IPS-15b (cell line): ENCODE data around the gene CITED4.
A peak's percentile ranks its signal among the peaks of the same experiment; 100 is the strongest.

Experiments
- H3K27me3 ChIP-seq: one replicate; pipeline ENCODE4 v1.6.1; 2013; ENCODE audit warnings: low read length; ENCODE audit not compliant: control insufficient read depth, insufficient read depth
- H3K36me3 ChIP-seq: one replicate; pipeline ENCODE4 v1.6.1; 2013; ENCODE audit warnings: low read length; ENCODE audit not compliant: control insufficient read depth, insufficient read depth
- H3K4me1 ChIP-seq: one replicate; pipeline ENCODE4 v1.6.1; 2013; ENCODE audit warnings: mild to moderate bottlenecking, low read length; ENCODE audit not compliant: control insufficient read depth, insufficient read depth
- H3K4me3 ChIP-seq: one replicate; pipeline ENCODE4 v1.5.1; 2013; ENCODE audit warnings: low read depth, low read length
- H3K9ac ChIP-seq: one replicate; pipeline ENCODE4 v1.6.1; 2013; ENCODE audit warnings: low read depth, mild to moderate bottlenecking, low read length
- H3K9me3 ChIP-seq: one replicate; pipeline ENCODE4 v1.6.1; 2013; ENCODE audit warnings: mild to moderate bottlenecking, low read length; ENCODE audit not compliant: control insufficient read depth, insufficient read depth

CITED4 gene

DNA sequence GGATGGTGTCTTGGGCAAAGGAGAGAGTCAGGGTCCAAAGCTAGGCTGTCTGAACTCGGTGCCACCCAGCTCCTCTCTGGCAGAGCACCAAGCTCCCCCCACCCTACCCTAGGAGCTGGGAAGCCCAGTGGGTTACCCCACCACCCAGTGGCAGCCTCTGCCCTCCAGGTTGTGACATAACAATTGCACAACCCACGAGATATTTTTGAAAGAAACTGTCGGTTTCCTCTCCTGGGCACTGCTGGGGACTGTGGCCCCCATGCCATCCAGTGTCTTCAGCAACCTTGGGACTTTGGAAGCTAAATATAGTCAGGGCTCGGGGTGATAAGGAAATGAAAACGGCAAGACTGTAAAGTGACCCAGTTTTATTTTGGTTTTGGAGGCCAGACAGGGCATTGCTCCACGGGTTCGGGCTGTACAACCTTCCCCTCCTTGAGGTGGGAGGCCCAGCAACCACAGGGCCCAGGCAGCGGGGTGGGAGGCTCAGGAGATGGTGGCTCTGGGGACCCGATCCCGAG, 1.4 kb downstream of the CITED4 start:
- peaks cover 27% of the 10 kb centered on the region for H3K27me3 ChIP-seq
- H3K9ac ChIP-seq, result peak overlapping the region; percentile 47
- no peaks in the 10 kb centered on the region for H3K36me3 ChIP-seq
- no peaks in the 10 kb centered on the region for H3K9me3 ChIP-seq
- peaks cover 3% of the 10 kb centered on the region for H3K4me1 ChIP-seq
- H3K4me3 ChIP-seq, result peak overlapping the region; percentile 58

DNA sequence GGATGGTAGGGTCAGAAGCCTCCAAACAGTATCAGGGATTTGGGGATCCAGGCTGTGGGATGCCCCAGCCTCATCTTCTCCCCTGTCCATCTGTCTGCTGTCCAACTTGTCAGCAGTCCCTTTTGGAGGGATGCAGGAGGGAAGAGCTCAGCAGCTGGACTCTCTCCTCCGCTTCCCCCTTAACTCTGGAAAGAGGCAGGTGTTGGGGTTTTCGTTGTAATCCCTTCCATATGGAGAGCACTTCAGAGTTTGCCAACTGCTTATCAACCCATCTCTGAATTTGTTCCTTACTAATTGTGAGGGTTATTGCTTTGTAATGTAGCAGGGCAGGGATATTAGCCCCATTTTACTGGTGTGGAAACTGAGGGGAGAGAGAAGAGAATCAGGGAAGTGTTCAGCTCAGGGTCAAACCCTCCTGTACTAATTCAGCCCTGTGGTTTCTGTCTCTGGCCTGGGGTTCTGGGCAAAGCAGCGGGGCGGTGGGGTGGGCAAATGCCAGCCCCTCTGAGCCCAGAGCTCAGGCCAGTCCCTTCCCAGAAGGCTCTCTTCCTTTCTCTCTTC, 3.2 kb downstream of the CITED4 start:
- no peaks in the 10 kb centered on the region for H3K9me3 ChIP-seq
- H3K27me3 ChIP-seq, result peaks cover 27% of the 10 kb centered on the region
- H3K9ac ChIP-seq, result no peak overlapping the region
- peaks cover 3% of the 10 kb centered on the region for H3K4me1 ChIP-seq
- no peak overlapping the region for H3K4me3 ChIP-seq
- H3K36me3 ChIP-seq, result no peaks in the 10 kb centered on the region

DNA sequence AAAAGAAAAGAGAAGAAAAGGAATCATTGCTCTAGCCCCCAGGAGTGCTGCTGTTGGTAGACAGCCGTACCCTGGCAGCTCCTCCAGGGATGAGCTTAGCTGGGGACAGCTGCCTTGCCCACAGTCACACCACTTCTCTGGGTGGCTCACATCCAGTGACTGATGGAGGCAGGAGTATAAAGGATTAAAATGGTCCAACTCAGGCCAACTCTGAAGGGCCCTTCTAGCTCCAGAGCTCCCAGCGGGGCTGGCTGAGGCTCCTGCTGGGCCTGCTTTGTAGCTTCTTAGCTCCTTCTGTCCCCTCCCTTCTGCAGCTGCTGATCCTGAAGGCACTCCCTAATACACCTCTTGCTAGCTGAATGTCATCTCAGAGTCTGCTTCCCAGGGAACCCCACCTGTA, 4.4 kb downstream of the CITED4 start:
- H3K9ac ChIP-seq, result no peak overlapping the region
- no peak overlapping the region for H3K4me3 ChIP-seq
- H3K9me3 ChIP-seq, result no peaks in the 10 kb centered on the region
- no peaks in the 10 kb centered on the region for H3K36me3 ChIP-seq
- H3K27me3 ChIP-seq, result peaks cover 27% of the 10 kb centered on the region
- H3K4me1 ChIP-seq, result peaks cover 2% of the 10 kb centered on the region

DNA sequence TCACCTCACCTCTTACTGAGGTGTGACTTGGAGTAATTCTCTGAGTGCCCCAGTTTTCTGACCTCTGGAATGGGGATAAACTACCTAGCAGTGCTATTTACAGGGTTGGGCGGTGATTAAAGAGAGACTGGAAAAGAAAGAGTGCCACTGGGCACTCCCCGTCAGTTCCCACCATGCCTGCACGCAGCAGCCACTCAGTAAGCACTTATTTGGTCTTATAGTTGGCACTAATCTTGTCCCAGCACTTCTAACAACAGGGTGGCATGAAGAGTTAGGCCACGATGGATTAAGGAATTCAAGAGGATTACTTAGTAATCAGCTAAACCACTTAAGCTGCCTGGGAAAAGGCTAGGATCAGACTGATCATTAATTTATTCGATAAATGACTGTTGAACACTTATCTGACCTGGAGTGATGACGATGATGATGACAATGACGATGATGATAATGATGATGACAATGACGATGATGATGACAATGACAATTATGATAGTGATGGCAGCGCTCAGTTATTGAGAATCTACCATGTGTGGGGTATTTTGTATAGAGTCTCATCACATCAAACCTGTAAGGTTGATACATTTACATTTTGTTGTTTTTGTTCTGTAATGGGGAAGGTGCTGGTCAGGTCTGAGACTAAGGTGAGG, 5.4 kb downstream of the CITED4 start:
- no peaks in the 10 kb centered on the region for H3K9me3 ChIP-seq
- no peaks in the 10 kb centered on the region for H3K4me1 ChIP-seq
- no peaks in the 10 kb centered on the region for H3K36me3 ChIP-seq
- H3K4me3 ChIP-seq, result no peak overlapping the region
- no peak overlapping the region for H3K9ac ChIP-seq
- H3K27me3 ChIP-seq, result peaks cover 27% of the 10 kb centered on the region

DNA sequence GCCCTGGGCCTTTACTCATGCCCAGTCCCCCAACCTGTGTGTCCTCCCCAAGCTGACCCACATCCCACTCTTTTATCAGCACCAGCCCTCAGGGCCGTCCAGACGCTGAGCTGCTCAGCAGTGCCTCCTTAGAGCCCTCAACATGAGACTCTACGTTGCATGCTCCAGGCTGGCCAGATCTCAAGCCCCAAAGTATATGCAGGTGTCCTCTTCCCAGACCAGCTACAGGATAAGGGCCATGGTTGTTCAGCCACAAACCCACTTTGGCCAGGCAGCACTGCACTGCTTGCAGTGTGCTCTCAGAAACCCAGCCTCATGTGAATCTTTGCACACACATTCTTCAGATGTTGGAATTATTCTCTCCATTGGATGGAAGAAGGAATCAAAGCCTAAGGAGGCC, 6.0 kb downstream of the CITED4 start:
- Histone ChIP-seq H3K9me3 (no peaks in the 10 kb centered on the region), H3K9ac (no peak overlapping the region), H3K4me1 (no peaks in the 10 kb centered on the region), H3K36me3 (no peaks in the 10 kb centered on the region), H3K27me3 (peaks cover 25% of the 10 kb centered on the region), H3K4me3 (no peak overlapping the region)

DNA sequence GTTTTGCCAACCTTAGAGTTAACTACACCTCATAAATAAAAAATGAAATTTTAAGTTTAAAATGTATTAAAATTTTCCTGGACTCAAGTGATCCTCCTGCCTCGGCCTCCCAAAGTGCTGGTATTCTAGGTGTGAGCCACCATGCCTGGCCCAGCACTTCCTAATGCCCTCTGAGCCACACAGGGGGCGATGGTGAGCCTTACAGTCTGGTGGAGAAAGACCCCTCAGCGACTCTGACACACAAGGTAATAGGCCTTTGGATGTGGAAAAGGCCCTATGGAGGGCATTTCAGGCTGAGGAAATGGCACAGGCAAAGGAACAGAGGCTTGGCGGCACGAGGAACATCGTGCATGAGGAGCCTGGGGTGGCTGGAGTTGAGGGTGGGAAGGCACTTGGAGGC, 6.7 kb downstream of the CITED4 start:
- peaks cover 19% of the 10 kb centered on the region for H3K27me3 ChIP-seq
- no peak overlapping the region for H3K9ac ChIP-seq
- H3K9me3 ChIP-seq, result no peaks in the 10 kb centered on the region
- H3K36me3 ChIP-seq, result no peaks in the 10 kb centered on the region
- H3K4me1 ChIP-seq, result no peaks in the 10 kb centered on the region
- H3K4me3 ChIP-seq, result no peak overlapping the region

DNA sequence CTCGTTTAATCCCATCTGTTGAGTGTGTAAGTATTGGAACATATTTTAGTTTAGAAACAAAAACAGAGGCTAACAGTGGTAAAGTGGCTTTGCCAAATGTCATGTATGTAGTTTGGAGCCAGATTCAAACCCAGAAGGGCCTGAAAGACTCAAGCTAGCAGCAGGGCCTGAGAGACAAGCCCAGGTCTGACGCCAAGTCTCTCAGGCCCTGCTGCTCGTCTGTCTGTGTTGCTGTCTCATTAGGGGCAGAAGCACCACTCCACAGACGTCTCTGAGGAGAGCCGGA, 8.3 kb downstream of the CITED4 start:
- no peaks in the 10 kb centered on the region for H3K36me3 ChIP-seq

DNA sequence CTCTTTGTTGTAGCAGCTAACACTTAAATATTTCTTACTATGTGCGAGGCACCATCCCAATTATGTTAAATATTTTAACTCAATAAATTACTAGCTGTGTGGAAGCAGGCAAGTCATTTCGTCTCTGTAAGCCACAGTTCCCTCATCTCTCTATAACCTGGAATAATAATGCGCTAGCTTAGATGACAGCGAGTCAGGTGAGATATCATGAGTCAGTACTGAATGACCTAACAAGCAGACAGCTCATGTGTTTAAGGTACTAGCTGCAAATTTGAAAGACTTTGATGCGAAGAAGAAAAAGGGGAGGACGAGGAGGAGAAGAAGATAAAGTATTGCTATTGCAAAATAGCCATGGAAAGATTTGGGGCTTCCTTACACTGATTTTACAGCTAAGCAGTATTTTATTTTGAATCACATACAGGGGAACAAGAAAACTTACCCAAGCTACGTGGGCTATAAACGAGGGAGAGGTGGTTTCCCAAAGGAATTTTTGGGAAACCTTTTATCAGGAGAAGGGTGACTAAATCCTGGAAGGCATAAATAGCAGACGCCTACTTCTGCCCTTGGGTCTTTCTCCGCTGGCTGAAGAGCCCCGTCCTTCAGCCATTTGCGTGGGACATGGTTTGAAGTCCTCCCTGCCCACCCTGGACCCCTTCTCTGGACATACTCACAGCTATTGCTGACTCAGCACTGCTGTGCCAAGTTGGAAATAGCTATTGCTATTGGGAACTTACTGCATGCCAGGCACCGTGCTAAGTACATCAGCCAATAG, 8.9 kb downstream of the CITED4 start:
- Histone ChIP-seq H3K4me3 (no peak overlapping the region), H3K36me3 (no peaks in the 10 kb centered on the region), H3K4me1 (no peaks in the 10 kb centered on the region), H3K27me3 (no peaks in the 10 kb centered on the region), H3K9me3 (no peaks in the 10 kb centered on the region), H3K9ac (no peak overlapping the region)

More for the DNA sequence above, 8.3 kb downstream of the CITED4 start:
- Histone ChIP-seq H3K4me1 (no peaks in the 10 kb centered on the region), H3K4me3 (no peak overlapping the region), H3K27me3 (peaks cover 4% of the 10 kb centered on the region), H3K9ac (no peak overlapping the region), H3K9me3 (no peaks in the 10 kb centered on the region)

DNA sequence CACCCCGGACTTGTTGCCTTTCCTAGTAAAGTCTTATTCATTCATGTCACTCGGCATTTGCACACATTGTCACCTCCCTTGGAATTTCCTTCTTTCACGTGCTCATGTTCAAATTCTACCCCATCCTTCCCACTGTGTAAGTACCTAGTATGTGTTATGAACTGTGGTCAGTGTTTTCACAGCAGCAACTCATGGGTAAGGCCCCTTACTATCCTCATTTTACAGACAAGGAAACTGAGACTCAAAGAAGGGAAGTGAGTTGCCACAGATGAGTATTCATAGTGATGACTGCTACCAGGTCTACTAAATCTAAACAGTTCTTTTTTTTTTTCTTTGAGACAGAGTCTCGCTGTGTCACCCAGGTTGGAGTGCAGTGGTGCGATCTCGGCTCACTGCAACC, 10.5 kb downstream of the CITED4 start:
- no peaks in the 10 kb centered on the region for H3K4me1 ChIP-seq
- H3K36me3 ChIP-seq, result no peaks in the 10 kb centered on the region
- no peaks in the 10 kb centered on the region for H3K27me3 ChIP-seq

DNA sequence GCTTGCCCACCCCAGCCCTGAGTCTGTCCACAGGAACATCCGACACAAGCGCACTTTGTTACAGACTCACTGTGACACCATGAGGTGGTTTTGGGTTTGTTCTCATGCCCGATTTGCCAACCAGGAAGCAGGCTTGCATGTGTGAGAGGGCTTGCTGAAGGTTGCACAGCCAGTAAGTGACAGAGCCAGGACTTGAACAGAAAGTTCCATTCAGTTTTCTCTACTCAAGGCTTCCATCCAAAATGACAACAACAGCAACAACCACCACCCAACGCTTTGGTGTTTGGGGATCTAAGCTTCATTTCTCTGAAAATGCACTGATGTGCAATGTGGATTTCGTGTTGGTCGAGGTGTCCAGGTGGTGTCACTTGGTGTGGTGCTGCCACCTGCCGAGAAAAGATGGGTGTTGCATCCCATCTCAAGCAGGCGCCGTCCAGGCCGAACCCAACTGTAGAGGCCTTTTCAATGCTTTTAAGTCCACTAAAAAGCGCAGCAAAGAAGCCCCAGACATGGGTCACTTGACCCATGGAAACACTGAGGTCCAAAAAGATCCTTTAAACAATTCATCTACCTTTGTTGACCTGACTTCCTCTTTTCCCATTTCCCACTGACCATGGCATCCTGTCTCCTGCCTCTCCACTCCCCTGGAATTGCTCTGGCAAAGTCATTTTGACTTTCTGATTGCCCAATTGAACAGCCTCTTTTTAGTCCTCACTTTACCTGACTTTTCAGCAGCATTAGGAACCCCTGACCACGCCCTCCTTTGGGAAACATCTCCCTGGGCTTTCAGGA, 12.2 kb downstream of the CITED4 start:
- Histone ChIP-seq H3K9ac (no peak overlapping the region), H3K9me3 (no peaks in the 10 kb centered on the region), H3K4me1 (no peaks in the 10 kb centered on the region), H3K36me3 (no peaks in the 10 kb centered on the region), H3K27me3 (no peaks in the 10 kb centered on the region), H3K4me3 (no peak overlapping the region)

More for the DNA sequence above, 10.5 kb downstream of the CITED4 start:
- Histone ChIP-seq H3K4me3 (no peak overlapping the region), H3K9me3 (no peaks in the 10 kb centered on the region), H3K9ac (no peak overlapping the region)

DNA sequence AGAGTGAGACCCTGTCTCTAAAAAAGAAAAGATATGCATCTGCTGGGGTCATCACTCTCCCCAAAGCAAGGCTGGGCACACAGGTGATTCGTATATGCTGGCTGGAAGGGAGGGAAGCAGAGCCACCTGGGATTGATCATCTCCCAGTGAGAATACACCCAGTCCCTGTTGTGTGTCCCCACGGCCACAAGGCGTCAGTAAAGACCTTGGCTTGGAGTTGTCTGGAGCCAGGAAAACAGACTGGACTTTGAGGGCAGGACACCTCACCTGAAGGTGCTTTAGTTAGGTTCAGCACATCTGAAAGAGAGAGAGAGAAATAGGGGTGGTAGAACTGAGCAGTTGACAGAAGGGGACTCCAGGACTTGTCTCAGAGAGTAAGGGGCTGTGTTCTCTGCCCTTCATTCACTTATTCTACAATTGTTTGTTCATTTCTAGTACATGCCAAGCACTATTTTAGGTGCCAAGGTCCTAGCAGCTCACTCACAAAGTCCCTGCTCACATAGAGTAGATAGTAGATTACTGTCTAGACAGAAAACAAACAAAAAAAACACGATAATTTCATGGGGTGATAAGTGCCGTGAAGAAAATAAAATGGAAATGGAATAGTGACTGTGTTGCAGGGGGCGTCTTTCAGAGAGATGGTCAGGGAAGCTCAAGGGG, 13.5 kb downstream of the CITED4 start:
- Histone ChIP-seq H3K9me3 (no peaks in the 10 kb centered on the region), H3K36me3 (no peaks in the 10 kb centered on the region), H3K4me3 (no peak overlapping the region), H3K9ac (no peak overlapping the region), H3K27me3 (no peaks in the 10 kb centered on the region), H3K4me1 (no peaks in the 10 kb centered on the region)
